ENCODE data around the gene MBOAT1.
A peak's percentile ranks its signal among the peaks of the same experiment; 100 is the strongest.
"Not testable (repeated sequence)": the region's sequence is repeated elsewhere in the genome, so short reads cannot be mapped to it uniquely, and the experiment has no call there.

Gene MBOAT1

GRCh38 chr6:20142866-20143265 is 69.4 kb downstream of the MBOAT1 start:
- DNase-seq (no peak), ATAC-seq (replicated peaks) (no peak)
- no peak overlapping the region for H3K4me3 Mint-ChIP-seq
- H3K36me3 Mint-ChIP-seq (ENCODE audit: insufficient read depth), result peaks cover 30% of the 10 kb centered on the region
- H3K27ac Mint-ChIP-seq, result no peak overlapping the region
- H3K27me3 Mint-ChIP-seq, result no peaks in the 10 kb centered on the region
- H3K9me3 Mint-ChIP-seq, result no peaks in the 10 kb centered on the region
- no peaks in the 10 kb centered on the region for H3K4me1 Mint-ChIP-seq (ENCODE audit: low read depth in 2 of 2)

GRCh38 chr6:20141931-20142330 is 70.3 kb downstream of the MBOAT1 start:
- ATAC-seq (replicated peaks), result no peak
- Mint-ChIP-seq H3K27ac (no peak overlapping the region), H3K4me3 (no peak overlapping the region), H3K36me3 (ENCODE audit: insufficient read depth) (peaks cover 23% of the 10 kb centered on the region), H3K4me1 (ENCODE audit: low read depth in 2 of 2) (no peaks in the 10 kb centered on the region), H3K27me3 (no peaks in the 10 kb centered on the region), H3K9me3 (no peaks in the 10 kb centered on the region)
- DNase-seq, result no peak

- not testable (repeated sequence) for H3K4me1 Mint-ChIP-seq (ENCODE audit: low read depth in 2 of 2); H3K27me3 Mint-ChIP-seq; H3K4me3 Mint-ChIP-seq; H3K9me3 Mint-ChIP-seq; ATAC-seq (replicated peaks); DNase-seq
- H3K27ac Mint-ChIP-seq, result peak overlapping the region in 1 of 2 donors; percentile 6
- H3K36me3 Mint-ChIP-seq (ENCODE audit: insufficient read depth), result peaks cover 23% of the 10 kb centered on the region
Observed at GRCh38 chr6:20139127-20139963, 72.9 kb downstream of the MBOAT1 start.

- H3K27me3 Mint-ChIP-seq, result no peaks in the 10 kb centered on the region
- no peak for DNase-seq
- no peak overlapping the region for H3K4me3 Mint-ChIP-seq
- H3K4me1 Mint-ChIP-seq (ENCODE audit: low read depth in 2 of 2), result no peaks in the 10 kb centered on the region
- no peak for ATAC-seq (replicated peaks)
- H3K36me3 Mint-ChIP-seq (ENCODE audit: insufficient read depth), result peaks cover 23% of the 10 kb centered on the region
- no peaks in the 10 kb centered on the region for H3K9me3 Mint-ChIP-seq
- no peak overlapping the region for H3K27ac Mint-ChIP-seq
Observed at GRCh38 chr6:20137837-20138236, 74.4 kb downstream of the MBOAT1 start.

GRCh38 chr6:20137240-20137639 is 75.0 kb downstream of the MBOAT1 start:
- no peak for DNase-seq
- Mint-ChIP-seq H3K27me3 (no peaks in the 10 kb centered on the region), H3K27ac (no peak overlapping the region), H3K4me3 (no peak overlapping the region), H3K9me3 (no peaks in the 10 kb centered on the region), H3K4me1 (ENCODE audit: low read depth in 2 of 2) (no peaks in the 10 kb centered on the region), H3K36me3 (ENCODE audit: insufficient read depth) (peaks cover 23% of the 10 kb centered on the region)
- no peak for ATAC-seq (replicated peaks)

- DNase-seq (no peak), ATAC-seq (replicated peaks) (no peak)
- Mint-ChIP-seq H3K27ac (no peak overlapping the region), H3K36me3 (ENCODE audit: insufficient read depth) (peaks cover 13% of the 10 kb centered on the region), H3K4me3 (no peak overlapping the region), H3K4me1 (ENCODE audit: low read depth in 2 of 2) (no peaks in the 10 kb centered on the region), H3K9me3 (no peaks in the 10 kb centered on the region), H3K27me3 (no peaks in the 10 kb centered on the region)
Observed at GRCh38 chr6:20135677-20136268, 76.5 kb downstream of the MBOAT1 start.

GRCh38 chr6:20134613-20135012 is 77.7 kb downstream of the MBOAT1 start:
- H3K27me3 Mint-ChIP-seq, result no peaks in the 10 kb centered on the region
- H3K9me3 Mint-ChIP-seq, result no peaks in the 10 kb centered on the region
- H3K4me3 Mint-ChIP-seq, result no peak overlapping the region
- H3K36me3 Mint-ChIP-seq (ENCODE audit: insufficient read depth), result peaks cover 7% of the 10 kb centered on the region
- ATAC-seq (replicated peaks) (no peak), DNase-seq (no peak)
- no peak overlapping the region for H3K27ac Mint-ChIP-seq
- no peaks in the 10 kb centered on the region for H3K4me1 Mint-ChIP-seq (ENCODE audit: low read depth in 2 of 2)

GRCh38 chr6:20129290-20130088 is 82.8 kb downstream of the MBOAT1 start:
- DNase-seq, result no peak
- Mint-ChIP-seq H3K27ac (peak overlapping the region in 1 of 2 donors; percentile 10), H3K4me3 (no peak overlapping the region), H3K4me1 (ENCODE audit: low read depth in 2 of 2) (peaks cover 0 to 3% of the 10 kb centered on the region in 2 donors), H3K9me3 (no peaks in the 10 kb centered on the region), H3K36me3 (ENCODE audit: insufficient read depth) (peaks cover 15% of the 10 kb centered on the region), H3K27me3 (no peaks in the 10 kb centered on the region)
- ATAC-seq (replicated peaks), result no peak

- ATAC-seq (replicated peaks) (no peak), DNase-seq (no peak)
- H3K4me1 Mint-ChIP-seq (ENCODE audit: low read depth in 2 of 2), result peaks cover 0 to 3% of the 10 kb centered on the region in 2 donors
- H3K36me3 Mint-ChIP-seq (ENCODE audit: insufficient read depth), result peaks cover 15% of the 10 kb centered on the region
- H3K4me3 Mint-ChIP-seq, result no peak overlapping the region
- no peaks in the 10 kb centered on the region for H3K9me3 Mint-ChIP-seq
- no peaks in the 10 kb centered on the region for H3K27me3 Mint-ChIP-seq
- H3K27ac Mint-ChIP-seq, result no peak overlapping the region
Observed at GRCh38 chr6:20128018-20128417, 84.3 kb downstream of the MBOAT1 start.

- H3K4me3 Mint-ChIP-seq, result no peak overlapping the region
- peak overlapping the region in 1 of 2 donors; percentile 84 for H3K27ac Mint-ChIP-seq
- peaks cover 0 to 3% of the 10 kb centered on the region in 2 donors for H3K4me1 Mint-ChIP-seq (ENCODE audit: low read depth in 2 of 2)
- ATAC-seq (replicated peaks) (peak; percentile 74), DNase-seq (peak; percentile 44 to 54 (median 50))
- H3K36me3 Mint-ChIP-seq (ENCODE audit: insufficient read depth), result peaks cover 15% of the 10 kb centered on the region
- H3K27me3 Mint-ChIP-seq, result no peaks in the 10 kb centered on the region
- no peaks in the 10 kb centered on the region for H3K9me3 Mint-ChIP-seq
Observed at GRCh38 chr6:20126789-20127653, 85.2 kb downstream of the MBOAT1 start.

GRCh38 chr6:20126102-20126752 is 86.0 kb downstream of the MBOAT1 start:
- no peak for ATAC-seq (replicated peaks)
- Mint-ChIP-seq H3K27ac (peak overlapping the region in 1 of 2 donors; percentile 84), H3K4me1 (ENCODE audit: low read depth in 2 of 2) (peaks cover 0 to 3% of the 10 kb centered on the region in 2 donors), H3K36me3 (ENCODE audit: insufficient read depth) (peaks cover 18% of the 10 kb centered on the region), H3K9me3 (no peaks in the 10 kb centered on the region), H3K27me3 (no peaks in the 10 kb centered on the region), H3K4me3 (no peak overlapping the region)
- DNase-seq, result no peak

GRCh38 chr6:20124545-20124944 is 87.7 kb downstream of the MBOAT1 start:
- Mint-ChIP-seq H3K27me3 (no peaks in the 10 kb centered on the region), H3K9me3 (no peaks in the 10 kb centered on the region), H3K4me3 (no peak overlapping the region)

More at GRCh38 chr6:20124545-20124944, 87.7 kb downstream of the MBOAT1 start:
- H3K4me1 Mint-ChIP-seq (ENCODE audit: low read depth in 2 of 2), result peaks cover 0 to 3% of the 10 kb centered on the region in 2 donors
- peaks cover 24% of the 10 kb centered on the region for H3K36me3 Mint-ChIP-seq (ENCODE audit: insufficient read depth)
- H3K27ac Mint-ChIP-seq, result no peak overlapping the region
- DNase-seq (no peak), ATAC-seq (replicated peaks) (no peak)
